Measurements from ENCODE around the gene ZNF414. TPM values are rescaled to one million over a fixed set of nuclear protein-coding genes. Genes with fewer than 3 reads are reported as not detected.

The ZNF414 gene
- total RNA-seq, 4 donors from 2014 or later: 3.6 to 18.9 (median 10.3) TPM

DNA sequence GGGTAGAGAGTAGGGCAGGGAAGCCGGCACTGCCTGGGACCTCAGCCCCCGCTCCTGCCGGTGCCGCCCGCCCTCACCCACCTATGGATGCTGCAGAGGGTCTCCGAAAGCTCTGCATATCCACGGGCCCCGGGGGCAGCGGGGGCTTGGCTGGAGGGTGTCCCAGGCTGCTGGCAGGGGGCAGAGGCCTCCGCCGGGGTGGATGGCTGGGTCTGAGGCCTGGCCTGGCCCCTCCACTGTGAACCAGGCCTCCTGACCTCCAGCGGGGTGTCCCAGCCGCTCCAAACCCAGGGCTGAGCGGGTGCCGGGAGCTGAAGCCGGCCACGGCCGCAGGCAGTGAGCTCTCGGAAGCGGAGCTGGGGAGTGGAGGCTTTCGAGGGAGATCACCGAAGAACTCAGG lies 15.7 kb downstream of the ZNF414 start:
- Histone ChIP-seq H3K9me3 (no peaks in the 10 kb centered on the region), H3K36me3 (no peaks in the 10 kb centered on the region), H3K4me1 (no peaks in the 10 kb centered on the region), H3K4me3 (no peak overlapping the region), H3K27me3 (no peaks in the 10 kb centered on the region), H3K27ac (no peak overlapping the region)
- no CpG with 5 or more reads among the region's 22 CpGs for WGBS, 2 donors (ENCODE audit: low coverage in 1 of 2)
- TF ChIP-seq EP300 (IDR thresholded peaks at IDR 0.05): no peak
- TF ChIP-seq, protein P1, sequence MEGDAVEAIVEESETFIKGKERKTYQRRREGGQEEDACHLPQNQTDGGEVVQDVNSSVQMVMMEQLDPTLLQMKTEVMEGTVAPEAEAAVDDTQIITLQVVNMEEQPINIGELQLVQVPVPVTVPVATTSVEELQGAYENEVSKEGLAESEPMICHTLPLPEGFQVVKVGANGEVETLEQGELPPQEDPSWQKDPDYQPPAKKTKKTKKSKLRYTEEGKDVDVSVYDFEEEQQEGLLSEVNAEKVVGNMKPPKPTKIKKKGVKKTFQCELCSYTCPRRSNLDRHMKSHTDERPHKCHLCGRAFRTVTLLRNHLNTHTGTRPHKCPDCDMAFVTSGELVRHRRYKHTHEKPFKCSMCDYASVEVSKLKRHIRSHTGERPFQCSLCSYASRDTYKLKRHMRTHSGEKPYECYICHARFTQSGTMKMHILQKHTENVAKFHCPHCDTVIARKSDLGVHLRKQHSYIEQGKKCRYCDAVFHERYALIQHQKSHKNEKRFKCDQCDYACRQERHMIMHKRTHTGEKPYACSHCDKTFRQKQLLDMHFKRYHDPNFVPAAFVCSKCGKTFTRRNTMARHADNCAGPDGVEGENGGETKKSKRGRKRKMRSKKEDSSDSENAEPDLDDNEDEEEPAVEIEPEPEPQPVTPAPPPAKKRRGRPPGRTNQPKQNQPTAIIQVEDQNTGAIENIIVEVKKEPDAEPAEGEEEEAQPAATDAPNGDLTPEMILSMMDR (IDR thresholded peaks at IDR 0.05): no peak
- no peak for TF ChIP-seq POLR2AphosphoS5 (IDR thresholded peaks at IDR 0.05)
- no peak for TF ChIP-seq POLR2A (IDR thresholded peaks at IDR 0.05)
- ATAC-seq: no peak

DNA sequence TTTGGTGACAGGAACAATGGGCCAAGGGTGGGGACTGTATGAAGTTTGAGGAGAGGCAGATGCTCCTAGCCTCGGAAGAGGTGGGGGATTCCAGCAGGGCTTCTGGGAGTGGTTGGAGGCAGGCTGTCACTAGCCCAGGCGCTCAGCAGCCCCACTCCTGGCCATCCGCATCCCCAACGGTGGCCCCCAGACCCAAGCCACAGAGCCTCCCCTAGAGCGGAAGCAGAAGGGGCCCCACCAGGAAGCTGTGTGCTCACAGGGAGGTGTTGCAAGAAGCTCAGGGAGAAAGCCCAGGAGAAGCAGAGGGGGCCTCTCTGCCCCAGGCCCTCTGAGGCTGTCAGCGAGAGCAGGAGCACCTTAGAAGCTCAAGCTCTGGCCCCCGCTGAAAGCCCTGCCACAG lies 19.8 kb downstream of the ZNF414 start:
- H3K27me3 ChIP-seq: no peaks in the 10 kb centered on the region
- H3K4me1 ChIP-seq: no peaks in the 10 kb centered on the region
- TF ChIP-seq POLR2A (IDR thresholded peaks at IDR 0.05) (no peak), EP300 (IDR thresholded peaks at IDR 0.05) (no peak), POLR2AphosphoS5 (IDR thresholded peaks at IDR 0.05) (no peak)
- TF ChIP-seq, protein P1 (IDR thresholded peaks at IDR 0.05): no peak
- no peak for ATAC-seq
- H3K27ac ChIP-seq: no peak overlapping the region
- WGBS, 2 donors (ENCODE audit: low coverage in 1 of 2): 63% methylated on average over 1 of the region's 7 CpGs; no CpG with 5 or more reads in 1 of the 2 donors
- peaks cover 0 to 24% of the 10 kb centered on the region in 2 donors for H3K36me3 ChIP-seq
- no peak overlapping the region for H3K4me3 ChIP-seq
- H3K9me3 ChIP-seq: no peaks in the 10 kb centered on the region

DNA sequence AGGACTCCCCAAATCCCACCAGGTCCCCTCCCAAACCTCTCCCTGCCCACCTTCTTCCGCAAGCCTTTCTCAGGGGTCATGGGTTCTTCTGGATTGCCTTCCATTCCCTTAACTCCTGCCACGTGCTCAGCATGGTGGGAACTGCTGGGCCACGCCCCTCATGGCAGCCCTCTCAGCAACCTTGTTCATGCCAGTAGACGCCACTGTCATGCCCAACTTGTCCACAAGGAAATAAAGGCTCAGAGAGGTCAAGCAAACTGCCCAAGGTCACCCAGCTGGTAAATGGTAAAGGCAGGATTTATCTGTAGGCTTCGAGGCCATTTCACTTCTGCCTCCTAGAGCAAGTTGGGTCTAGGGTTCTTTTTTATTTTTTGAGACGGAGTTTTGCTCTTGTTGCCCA lies 22.4 kb downstream of the ZNF414 start:
- H3K27me3 ChIP-seq: no peaks in the 10 kb centered on the region
- no peak for ATAC-seq
- H3K9me3 ChIP-seq: no peaks in the 10 kb centered on the region
- H3K36me3 ChIP-seq: peaks cover 0 to 50% of the 10 kb centered on the region in 2 donors
- no peak overlapping the region for H3K4me3 ChIP-seq
- TF ChIP-seq POLR2A (IDR thresholded peaks at IDR 0.05) (no peak), EP300 (IDR thresholded peaks at IDR 0.05) (no peak), POLR2AphosphoS5 (IDR thresholded peaks at IDR 0.05) (no peak)
- TF ChIP-seq, protein P1 (IDR thresholded peaks at IDR 0.05): no peak
- no peak overlapping the region for H3K27ac ChIP-seq
- H3K4me1 ChIP-seq: peaks cover 0 to 15% (median 0%) of the 10 kb centered on the region in 3 donors
- 79 to 87% methylated on average over 2 to 4 of the region's 6 CpGs for WGBS, 2 donors (ENCODE audit: low coverage in 1 of 2)

DNA sequence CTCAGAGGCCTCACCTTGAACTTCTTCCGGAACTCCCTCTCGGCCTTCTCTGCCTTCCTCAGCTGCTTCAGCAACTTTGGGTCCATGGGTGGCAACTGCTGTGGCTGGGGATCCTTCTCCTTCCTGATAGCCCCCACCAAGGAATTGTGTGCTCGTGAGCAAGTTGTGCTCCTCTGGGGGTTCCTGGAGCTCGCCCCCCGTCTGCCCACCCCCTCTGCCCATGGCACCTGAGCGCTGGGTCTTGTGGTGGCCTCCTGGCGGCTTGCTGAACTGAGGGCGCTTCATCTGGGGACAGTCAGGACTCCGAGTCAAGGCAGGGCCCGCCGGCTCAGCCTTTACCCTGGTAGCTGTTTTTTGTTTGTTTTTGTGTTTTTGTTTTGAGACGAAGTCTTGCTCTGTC lies 23.1 kb downstream of the ZNF414 start:
- no peak for ATAC-seq
- Histone ChIP-seq H3K9me3 (no peaks in the 10 kb centered on the region), H3K27ac (no peak overlapping the region), H3K4me3 (no peak overlapping the region), H3K27me3 (no peaks in the 10 kb centered on the region), H3K4me1 (peaks cover 0 to 15% (median 0%) of the 10 kb centered on the region in 3 donors), H3K36me3 (peaks cover 0 to 57% of the 10 kb centered on the region in 2 donors)
- TF ChIP-seq, protein P1 (IDR thresholded peaks at IDR 0.05): no peak
- no peak for TF ChIP-seq POLR2A (IDR thresholded peaks at IDR 0.05)
- no peak for TF ChIP-seq POLR2AphosphoS5 (IDR thresholded peaks at IDR 0.05)
- TF ChIP-seq EP300 (IDR thresholded peaks at IDR 0.05): no peak
- 65% methylated on average over 2 of the region's 12 CpGs; no CpG with 5 or more reads in 1 of the 2 donors for WGBS, 2 donors (ENCODE audit: low coverage in 1 of 2)

DNA sequence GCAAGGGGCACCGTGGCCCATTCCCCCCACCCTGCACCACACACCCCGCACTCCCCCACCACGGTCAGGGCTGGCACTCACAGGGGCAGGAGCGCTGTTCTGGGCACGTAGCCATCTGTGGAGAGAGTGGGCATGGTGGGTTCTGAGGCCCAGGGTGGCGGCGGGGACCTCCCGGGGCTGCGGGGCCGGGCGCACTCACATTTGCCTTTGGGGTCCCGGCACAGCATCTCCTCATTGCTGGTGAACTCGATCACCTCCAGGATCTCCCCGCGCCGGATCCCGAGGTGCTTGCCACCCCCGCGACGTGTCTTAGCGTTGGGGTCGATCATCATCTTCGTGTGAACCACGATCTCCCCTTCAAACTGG lies 23.6 kb downstream of the ZNF414 start:
- no peak for ATAC-seq
- H3K36me3 ChIP-seq: peaks cover 0 to 62% of the 10 kb centered on the region in 2 donors
- no peaks in the 10 kb centered on the region for H3K9me3 ChIP-seq
- no CpG with 5 or more reads among the region's 24 CpGs for WGBS, 2 donors (ENCODE audit: low coverage in 1 of 2)
- TF ChIP-seq POLR2AphosphoS5 (IDR thresholded peaks at IDR 0.05) (no peak), POLR2A (IDR thresholded peaks at IDR 0.05) (no peak), EP300 (IDR thresholded peaks at IDR 0.05) (no peak)
- TF ChIP-seq, protein P1 (IDR thresholded peaks at IDR 0.05): no peak
- H3K4me3 ChIP-seq: no peak overlapping the region
- H3K27ac ChIP-seq: no peak overlapping the region
- H3K4me1 ChIP-seq: peaks cover 0 to 15% (median 0%) of the 10 kb centered on the region in 3 donors
- no peaks in the 10 kb centered on the region for H3K27me3 ChIP-seq

Data from gastroesophageal sphincter (tissue), 4 donors.